Measurements from ENCODE around the gene MST1. TPM values are rescaled to one million over a fixed set of nuclear protein-coding genes. Genes with fewer than 3 reads are reported as not detected.

The MST1 gene
- polyA plus RNA-seq, 4 donors, result 157 to 488 (median 335) TPM

DNA sequence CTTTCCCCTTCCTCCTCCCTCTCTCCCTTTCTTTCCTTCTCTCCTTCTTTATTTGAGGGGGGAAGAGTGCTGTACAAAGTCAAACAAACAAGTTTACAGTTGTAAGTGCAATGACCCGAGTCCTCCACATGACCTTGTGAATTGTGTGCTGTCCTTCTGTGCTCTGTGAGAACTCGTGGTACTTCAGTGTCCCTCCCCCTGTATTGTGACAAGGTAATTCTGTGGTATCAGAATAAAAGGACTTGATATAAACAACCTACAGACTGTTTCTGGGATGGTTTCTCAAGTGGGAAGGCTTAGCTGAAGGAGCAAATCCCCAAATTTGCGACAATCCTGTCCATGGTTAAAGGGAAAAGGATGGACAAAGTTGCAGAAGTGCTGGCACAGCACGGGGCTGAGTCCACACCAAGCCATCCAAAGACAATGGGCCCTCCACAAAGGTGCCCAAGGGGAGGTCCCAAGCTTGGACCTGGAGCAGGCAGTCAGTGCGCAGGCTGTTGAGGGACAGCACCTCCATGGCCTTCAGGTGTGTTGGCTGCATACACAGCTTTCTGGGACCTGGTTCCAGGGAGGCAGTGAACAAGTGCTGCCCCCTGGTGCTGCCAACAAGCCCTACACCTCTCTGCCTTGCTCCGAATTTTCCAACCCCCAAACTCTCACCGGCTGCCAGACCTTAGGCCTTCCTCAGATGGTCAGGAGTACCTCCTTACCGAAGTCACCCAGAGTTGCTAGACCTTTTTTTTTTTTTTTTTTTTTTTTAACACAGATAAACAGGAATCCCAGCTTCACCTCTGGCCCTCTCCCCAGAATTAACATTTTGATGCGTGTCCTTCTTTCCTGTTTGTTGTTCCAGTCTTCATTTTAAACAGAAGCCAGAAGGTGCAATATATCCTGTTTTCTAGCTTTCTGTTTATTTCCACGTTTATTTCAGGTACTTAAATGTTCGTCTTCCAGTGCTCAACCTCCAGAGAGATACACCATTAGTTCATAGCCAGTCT, 17.7 kb downstream of the MST1 start:
- FAIRE-seq, result no peak
- Histone ChIP-seq H3K27ac (ENCODE audit: low read depth in 1 of 3, low read length in 2 of 3) (no peak overlapping the region), H3K36me3 (ENCODE audit: control insufficient read depth in 3 of 3, insufficient read depth in 2 of 3, low read depth in 1 of 3, low read length in 3 of 3) (peaks cover 0 to 18% (median 1%) of the 10 kb centered on the region in 3 donors), H3K4me1 (ENCODE audit: control insufficient read depth in 3 of 3, insufficient read depth in 2 of 3, low read depth in 1 of 3, low read length in 2 of 3) (peaks cover 3 to 25% (median 9%) of the 10 kb centered on the region in 3 donors), H3K9me3 (ENCODE audit: control insufficient read depth in 2 of 2, insufficient read depth in 1 of 2, low read depth in 1 of 2, low read length in 1 of 2) (no peaks in the 10 kb centered on the region), H3K27me3 (ENCODE audit: control insufficient read depth in 3 of 3, insufficient read depth in 3 of 3, low read length in 3 of 3) (no peaks in the 10 kb centered on the region), H3K4me3 (ENCODE audit: low read depth in 1 of 3, low read length in 3 of 3) (no peak overlapping the region)
- DNase-seq, result peak; percentile 75 to 83
- 33 to 39% (median 33%) methylated on average over 11 of the region's 11 CpGs for WGBS, 3 donors

DNA sequence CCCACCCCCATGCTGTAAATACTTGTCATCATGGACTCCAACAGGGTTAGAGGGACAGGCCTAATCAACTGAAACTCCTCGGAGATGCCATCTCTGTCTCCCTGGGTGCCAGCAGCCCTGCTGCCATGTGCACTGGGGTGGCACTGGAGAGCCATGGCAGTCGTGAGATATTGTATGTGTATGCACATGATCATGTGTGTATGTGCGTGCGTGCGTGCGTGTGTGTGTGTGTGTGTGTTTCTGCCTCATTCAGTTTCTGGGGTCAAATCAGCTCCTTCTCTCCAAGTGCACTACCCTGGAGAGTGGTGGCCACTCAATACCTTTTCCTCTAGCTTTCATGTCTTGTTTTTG, 18.4 kb downstream of the MST1 start:
- Histone ChIP-seq H3K4me1 (ENCODE audit: control insufficient read depth in 3 of 3, insufficient read depth in 2 of 3, low read depth in 1 of 3, low read length in 2 of 3) (peaks cover 3 to 28% (median 9%) of the 10 kb centered on the region in 3 donors), H3K27ac (ENCODE audit: low read depth in 1 of 3, low read length in 2 of 3) (no peak overlapping the region), H3K36me3 (ENCODE audit: control insufficient read depth in 3 of 3, insufficient read depth in 2 of 3, low read depth in 1 of 3, low read length in 3 of 3) (peaks cover 0 to 12% (median 0%) of the 10 kb centered on the region in 3 donors), H3K9me3 (ENCODE audit: control insufficient read depth in 2 of 2, insufficient read depth in 1 of 2, low read depth in 1 of 2, low read length in 1 of 2) (no peaks in the 10 kb centered on the region), H3K27me3 (ENCODE audit: control insufficient read depth in 3 of 3, insufficient read depth in 3 of 3, low read length in 3 of 3) (no peaks in the 10 kb centered on the region), H3K4me3 (ENCODE audit: low read depth in 1 of 3, low read length in 3 of 3) (no peak overlapping the region)
- FAIRE-seq (no peak), DNase-seq (no peak)
- 62 to 66% (median 64%) methylated on average over 6 of the region's 6 CpGs for WGBS, 3 donors

DNA sequence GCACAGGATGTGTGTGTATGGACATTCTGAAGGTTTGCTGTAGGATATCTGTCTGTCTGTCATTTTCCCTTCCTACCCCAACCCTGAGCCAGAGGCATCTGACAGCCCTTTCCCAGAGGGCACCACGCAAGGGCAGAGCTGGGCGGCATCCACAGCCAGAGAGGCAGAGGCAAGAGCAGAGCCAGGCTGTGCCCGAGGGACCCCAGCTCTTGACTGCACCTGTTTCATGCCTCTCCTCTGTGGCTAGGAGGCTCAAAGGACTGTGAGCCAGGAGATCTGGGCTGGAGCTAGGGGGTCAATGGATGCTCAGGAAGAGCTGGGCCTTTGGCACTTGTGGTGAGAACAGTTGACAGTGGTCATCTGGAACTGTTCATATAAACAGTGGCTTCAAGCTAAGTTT, 19.9 kb downstream of the MST1 start:
- 51 to 92% (median 82%) methylated on average over 2 to 3 of the region's 3 CpGs for WGBS, 3 donors
- H3K27ac ChIP-seq (ENCODE audit: low read depth in 1 of 3, low read length in 2 of 3), result no peak overlapping the region
- peaks cover 0 to 2% (median 0%) of the 10 kb centered on the region in 3 donors for H3K36me3 ChIP-seq (ENCODE audit: control insufficient read depth in 3 of 3, insufficient read depth in 2 of 3, low read depth in 1 of 3, low read length in 3 of 3)
- H3K4me1 ChIP-seq (ENCODE audit: control insufficient read depth in 3 of 3, insufficient read depth in 2 of 3, low read depth in 1 of 3, low read length in 2 of 3), result peaks cover 3 to 19% (median 3%) of the 10 kb centered on the region in 3 donors
- DNase-seq, result no peak
- no peak for FAIRE-seq
- no peaks in the 10 kb centered on the region for H3K9me3 ChIP-seq (ENCODE audit: control insufficient read depth in 2 of 2, insufficient read depth in 1 of 2, low read depth in 1 of 2, low read length in 1 of 2)
- no peaks in the 10 kb centered on the region for H3K27me3 ChIP-seq (ENCODE audit: control insufficient read depth in 3 of 3, insufficient read depth in 3 of 3, low read length in 3 of 3)
- H3K4me3 ChIP-seq (ENCODE audit: low read depth in 1 of 3, low read length in 3 of 3), result no peak overlapping the region

DNA sequence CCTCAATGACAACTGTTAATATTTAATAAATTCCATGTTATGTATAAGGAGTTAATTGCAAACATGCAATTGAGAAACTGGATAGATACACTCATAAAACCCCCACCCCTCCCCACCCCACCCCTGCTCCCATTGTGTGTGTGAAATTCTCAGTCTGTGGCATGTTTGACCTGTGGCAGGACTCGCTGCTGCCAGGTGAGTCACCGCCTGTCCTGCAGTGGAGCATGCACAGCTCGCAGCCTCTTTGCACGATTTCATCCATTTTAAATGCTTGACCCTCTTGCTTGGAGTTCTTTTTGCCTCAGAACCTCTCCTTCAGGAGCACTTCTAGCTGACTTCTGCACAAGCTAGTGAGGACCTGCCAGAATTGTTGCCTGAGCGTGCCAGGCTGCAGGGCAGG, 20.4 kb downstream of the MST1 start:
- Histone ChIP-seq H3K27me3 (ENCODE audit: control insufficient read depth in 3 of 3, insufficient read depth in 3 of 3, low read length in 3 of 3) (no peaks in the 10 kb centered on the region), H3K36me3 (ENCODE audit: control insufficient read depth in 3 of 3, insufficient read depth in 2 of 3, low read depth in 1 of 3, low read length in 3 of 3) (peaks cover 0 to 2% (median 0%) of the 10 kb centered on the region in 3 donors), H3K9me3 (ENCODE audit: control insufficient read depth in 2 of 2, insufficient read depth in 1 of 2, low read depth in 1 of 2, low read length in 1 of 2) (no peaks in the 10 kb centered on the region), H3K4me1 (ENCODE audit: control insufficient read depth in 3 of 3, insufficient read depth in 2 of 3, low read depth in 1 of 3, low read length in 2 of 3) (peaks cover 3 to 19% (median 3%) of the 10 kb centered on the region in 3 donors), H3K27ac (ENCODE audit: low read depth in 1 of 3, low read length in 2 of 3) (no peak overlapping the region), H3K4me3 (ENCODE audit: low read depth in 1 of 3, low read length in 3 of 3) (no peak overlapping the region)
- FAIRE-seq, result no peak
- WGBS, 3 donors, result 17 to 64% (median 31%) methylated on average over 5 of the region's 5 CpGs
- no peak for DNase-seq

DNA sequence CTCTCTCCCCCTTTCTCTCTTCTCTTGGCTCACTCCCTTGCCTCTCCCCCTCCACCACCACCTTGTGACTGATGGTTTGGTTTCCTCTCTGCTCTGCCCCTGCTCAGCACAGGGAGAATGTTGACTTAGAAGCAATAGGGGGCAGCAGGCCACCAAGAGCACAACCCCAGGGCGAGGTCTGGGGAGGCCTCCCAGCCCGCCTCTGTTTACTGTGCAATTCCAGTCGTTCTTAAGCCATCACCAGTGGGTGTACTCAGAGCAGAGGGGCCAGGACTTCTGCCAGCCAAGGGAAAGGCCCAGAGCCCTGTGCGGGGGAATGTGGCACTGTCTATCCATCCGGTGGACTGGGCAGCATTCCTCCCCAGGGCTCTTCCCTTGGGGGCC, 20.9 kb downstream of the MST1 start:
- no peak for FAIRE-seq
- Histone ChIP-seq H3K27me3 (ENCODE audit: control insufficient read depth in 3 of 3, insufficient read depth in 3 of 3, low read length in 3 of 3) (no peaks in the 10 kb centered on the region), H3K36me3 (ENCODE audit: control insufficient read depth in 3 of 3, insufficient read depth in 2 of 3, low read depth in 1 of 3, low read length in 3 of 3) (peaks cover 0 to 2% (median 0%) of the 10 kb centered on the region in 3 donors), H3K27ac (ENCODE audit: low read depth in 1 of 3, low read length in 2 of 3) (no peak overlapping the region), H3K4me3 (ENCODE audit: low read depth in 1 of 3, low read length in 3 of 3) (no peak overlapping the region), H3K4me1 (ENCODE audit: control insufficient read depth in 3 of 3, insufficient read depth in 2 of 3, low read depth in 1 of 3, low read length in 2 of 3) (peaks cover 3 to 19% (median 3%) of the 10 kb centered on the region in 3 donors), H3K9me3 (ENCODE audit: control insufficient read depth in 2 of 2, insufficient read depth in 1 of 2, low read depth in 1 of 2, low read length in 1 of 2) (no peaks in the 10 kb centered on the region)
- no peak for DNase-seq
- WGBS, 3 donors, result 12 to 34% (median 29%) methylated on average over 5 of the region's 5 CpGs

DNA sequence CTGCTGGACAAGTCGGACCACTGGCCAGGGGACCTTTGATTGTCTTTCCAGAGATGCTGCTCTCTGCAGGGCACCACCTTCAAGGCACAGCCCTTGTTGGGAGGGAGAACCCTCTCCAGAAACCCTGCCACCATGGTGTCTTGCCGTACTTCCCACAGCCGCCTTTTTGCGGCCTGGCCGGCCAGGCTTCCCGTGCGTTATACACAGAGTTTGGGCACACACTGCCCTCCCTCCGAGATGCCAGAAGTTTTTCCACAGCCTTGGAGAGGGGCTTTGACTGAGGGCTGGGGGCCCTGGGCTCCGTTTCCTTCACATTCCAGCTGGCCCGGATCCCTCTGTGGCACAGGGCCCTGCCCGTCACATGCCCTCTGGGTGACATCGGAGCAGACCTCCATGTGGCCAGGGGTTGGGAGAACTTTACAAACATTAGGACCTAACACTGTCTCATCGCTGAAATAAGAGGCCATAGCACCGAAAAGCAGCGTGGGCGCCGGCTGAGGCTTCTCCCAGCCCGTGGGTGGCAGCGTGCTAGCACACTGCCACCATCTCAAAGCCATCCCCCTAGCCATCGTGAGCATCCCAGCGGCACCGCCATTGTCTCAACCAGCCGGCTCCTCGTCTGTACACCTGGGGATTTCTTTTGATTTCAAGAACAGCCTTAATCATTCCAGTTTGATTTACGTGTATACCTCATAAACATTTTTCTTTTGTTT, 21.4 kb downstream of the MST1 start:
- Histone ChIP-seq H3K4me3 (ENCODE audit: low read depth in 1 of 3, low read length in 3 of 3) (no peak overlapping the region), H3K27ac (ENCODE audit: low read depth in 1 of 3, low read length in 2 of 3) (no peak overlapping the region), H3K9me3 (ENCODE audit: control insufficient read depth in 2 of 2, insufficient read depth in 1 of 2, low read depth in 1 of 2, low read length in 1 of 2) (no peaks in the 10 kb centered on the region), H3K4me1 (ENCODE audit: control insufficient read depth in 3 of 3, insufficient read depth in 2 of 3, low read depth in 1 of 3, low read length in 2 of 3) (peaks cover 0 to 14% (median 0%) of the 10 kb centered on the region in 3 donors), H3K36me3 (ENCODE audit: control insufficient read depth in 3 of 3, insufficient read depth in 2 of 3, low read depth in 1 of 3, low read length in 3 of 3) (peaks cover 0 to 2% (median 0%) of the 10 kb centered on the region in 3 donors), H3K27me3 (ENCODE audit: control insufficient read depth in 3 of 3, insufficient read depth in 3 of 3, low read length in 3 of 3) (no peaks in the 10 kb centered on the region)
- no peak for DNase-seq
- no peak for FAIRE-seq
- 76 to 80% (median 76%) methylated on average over 25 of the region's 25 CpGs for WGBS, 3 donors

DNA sequence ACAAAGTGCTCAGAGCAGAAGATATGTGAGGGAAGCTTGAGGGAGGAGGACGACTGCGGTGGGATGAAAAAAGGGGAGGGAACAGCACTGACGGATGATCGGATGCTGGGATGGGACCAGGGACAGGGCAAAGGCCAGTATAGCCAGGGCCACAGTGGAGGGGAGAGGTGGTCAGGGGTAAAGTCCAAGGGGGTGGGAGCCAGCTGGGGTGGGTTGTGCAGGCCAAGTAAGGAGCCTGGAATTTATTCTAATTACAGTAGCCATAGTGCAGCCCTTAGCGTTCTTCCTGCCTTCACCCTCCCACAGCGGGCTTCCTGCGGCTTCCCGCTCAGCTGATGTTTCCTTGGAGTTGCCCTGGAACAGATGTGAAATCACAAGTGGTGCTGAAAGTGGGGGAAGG, 22.7 kb downstream of the MST1 start:
- Histone ChIP-seq H3K27ac (ENCODE audit: low read depth in 1 of 3, low read length in 2 of 3) (no peak overlapping the region), H3K27me3 (ENCODE audit: control insufficient read depth in 3 of 3, insufficient read depth in 3 of 3, low read length in 3 of 3) (no peaks in the 10 kb centered on the region), H3K9me3 (ENCODE audit: control insufficient read depth in 2 of 2, insufficient read depth in 1 of 2, low read depth in 1 of 2, low read length in 1 of 2) (no peaks in the 10 kb centered on the region), H3K4me3 (ENCODE audit: low read depth in 1 of 3, low read length in 3 of 3) (no peak overlapping the region), H3K36me3 (ENCODE audit: control insufficient read depth in 3 of 3, insufficient read depth in 2 of 3, low read depth in 1 of 3, low read length in 3 of 3) (peaks cover 0 to 2% (median 0%) of the 10 kb centered on the region in 3 donors), H3K4me1 (ENCODE audit: control insufficient read depth in 3 of 3, insufficient read depth in 2 of 3, low read depth in 1 of 3, low read length in 2 of 3) (peaks cover 0 to 14% (median 0%) of the 10 kb centered on the region in 3 donors)
- FAIRE-seq, result no peak
- no peak for DNase-seq
- WGBS, 3 donors, result 19 to 33% (median 31%) methylated on average over 8 of the region's 8 CpGs

DNA sequence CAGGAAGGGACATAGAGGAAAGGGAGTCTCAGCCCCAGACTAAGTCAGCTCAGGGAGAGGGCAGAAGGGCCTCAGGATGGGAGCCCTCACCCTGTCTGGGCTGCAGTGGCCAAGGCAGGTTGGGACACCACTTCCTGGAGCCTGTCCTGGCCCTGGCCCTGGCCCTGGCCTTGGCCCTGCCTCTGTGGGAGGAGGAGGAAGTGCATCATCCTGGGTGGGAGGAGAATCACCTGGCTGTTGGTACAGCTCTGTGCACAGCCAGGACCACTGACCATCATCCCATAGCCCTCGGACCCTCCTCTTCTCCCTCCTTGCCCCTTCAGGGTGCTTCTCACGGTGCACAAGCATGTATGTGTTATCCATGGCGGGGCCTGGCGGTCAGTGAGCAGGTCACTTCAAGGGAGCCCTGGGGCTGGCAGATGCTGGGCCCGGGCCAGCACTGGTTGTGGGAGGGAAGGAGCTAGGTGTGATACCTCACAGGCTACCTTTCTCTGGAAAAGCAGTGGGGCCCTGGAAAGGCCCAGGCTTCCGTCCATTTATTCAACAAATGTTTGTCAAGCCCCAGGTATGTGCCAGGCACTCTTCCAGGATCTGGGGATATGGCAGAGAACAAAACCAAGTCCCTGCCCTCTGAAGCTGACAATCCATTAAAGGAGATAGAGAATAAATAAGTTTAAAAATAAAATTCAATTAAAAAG, 23.3 kb downstream of the MST1 start:
- H3K27ac ChIP-seq (ENCODE audit: low read depth in 1 of 3, low read length in 2 of 3), result no peak overlapping the region
- DNase-seq (no peak), FAIRE-seq (no peak)

More for the DNA sequence above, 23.3 kb downstream of the MST1 start:
- Histone ChIP-seq H3K9me3 (ENCODE audit: control insufficient read depth in 2 of 2, insufficient read depth in 1 of 2, low read depth in 1 of 2, low read length in 1 of 2) (no peaks in the 10 kb centered on the region), H3K27me3 (ENCODE audit: control insufficient read depth in 3 of 3, insufficient read depth in 3 of 3, low read length in 3 of 3) (no peaks in the 10 kb centered on the region), H3K4me1 (ENCODE audit: control insufficient read depth in 3 of 3, insufficient read depth in 2 of 3, low read depth in 1 of 3, low read length in 2 of 3) (peaks cover 0 to 14% (median 0%) of the 10 kb centered on the region in 3 donors), H3K4me3 (ENCODE audit: low read depth in 1 of 3, low read length in 3 of 3) (no peak overlapping the region), H3K36me3 (ENCODE audit: control insufficient read depth in 3 of 3, insufficient read depth in 2 of 3, low read depth in 1 of 3, low read length in 3 of 3) (peaks cover 0 to 2% (median 0%) of the 10 kb centered on the region in 3 donors)
- 81 to 90% (median 88%) methylated on average over 5 to 6 of the region's 6 CpGs for WGBS, 3 donors

Measured in small intestine (tissue), 7 donors.